Heart left ventricle (tissue), 16 donors: ENCODE measurements around the gene PRDX4. TPM values are rescaled to one million over a fixed set of nuclear protein-coding genes. Genes with fewer than 3 reads are reported as not detected.
"Not testable (repeated sequence)": the region's sequence is repeated elsewhere in the genome, so short reads cannot be mapped to it uniquely, and the experiment has no call there.

ENCODE experiments used
- ATAC-seq, 4 donors: fragments of 200-7000 bp; cut with Tn5 transposase; one replicate each; pipeline ENCODE4 v1.9.1; 2020 to 2022; ENCODE audit warnings: moderate library complexity in 4 of 4, mild to moderate bottlenecking in 3 of 4, moderate number of reproducible peaks in 1 of 4
- DNase-seq, 5 donors: peaks; one replicate each; pipeline ENCODE4 v3.0.0-alpha.2; 2020
- H3K27ac ChIP-seq, 12 donors: fragments of 200-600 bp; sonication (generic) in 4 of 12; one replicate each; pipeline versions ENCODE4 v1.5.0 to v1.8.0; 2016 to 2022; ENCODE audit warnings: mild to moderate bottlenecking in 2 of 12
- H3K27me3 ChIP-seq, 9 donors: fragments of 200-600 bp; sonication (generic) in 2 of 9; one replicate each; pipeline versions ENCODE4 v1.5.1 to v1.8.0; 2016 to 2022; ENCODE audit warnings: mild to moderate bottlenecking in 3 of 9
- H3K36me3 ChIP-seq, 9 donors: fragments of 200-600 bp; sonication (generic) in 2 of 9; one replicate each; pipeline versions ENCODE4 v1.5.0 to v1.8.0; 2018 to 2022; ENCODE audit warnings: mild to moderate bottlenecking in 2 of 9
- H3K4me1 ChIP-seq, 12 donors: fragments of 200-600 bp; sonication (generic) in 4 of 12; one replicate each; pipeline versions ENCODE4 v1.5.0 to v1.8.0; 2016 to 2022; ENCODE audit warnings: mild to moderate bottlenecking in 3 of 12
- H3K4me3 ChIP-seq, 12 donors: fragments of 200-600 bp; sonication (generic) in 4 of 12; one replicate each; pipeline versions ENCODE4 v1.5.0 to v1.8.0; 2017 to 2022; ENCODE audit warnings: mild to moderate bottlenecking in 9 of 12, moderate library complexity in 4 of 12
- H3K9me3 ChIP-seq, 12 donors: fragments of 200-600 bp; sonication (generic) in 4 of 12; one replicate each; pipeline versions ENCODE4 v1.5.0 to v1.8.0; 2016 to 2022; ENCODE audit warnings: mild to moderate bottlenecking in 1 of 12
- POLR2A ChIP-seq, 2 donors: fragments of 450-650 bp; IDR thresholded peaks; one replicate each; pipeline ENCODE4 v1.6.1; 2017; ENCODE audit warnings: antibody characterized with exemption in 2 of 2, mild to moderate bottlenecking in 2 of 2, moderate library complexity in 2 of 2
- WGBS, 4 donors: extraction: QIAGEN DNeasy Blood & Tissue Kit in 2 of 4; methylation state at CpG; one replicate each; pipeline versions ENCODE4 v1.1.5 to v1.1.7; 2013 to 2018; 5-methylcytosine and 5-hydroxymethylcytosine counted together
- intact Hi-C, 10 donors: fragments of 100-400 bp; cut with DNase I; formaldehyde crosslinking; loops; one replicate each; pipeline versions ENCODE4 v1.11.1 to v1.14.2; 2022
- polyA plus RNA-seq, 2 donors: library from polyadenylated mRNA; stranded (reverse); fragments of 200-250 nt; gene quantifications; one replicate each; pipeline ENCODE4 v1.2.3, GENCODE V29; 2013
- total RNA-seq, 9 donors: library from RNA; depleted of rRNA in 2 of 9; stranded (reverse); fragments of >200 nt in 2 of 9; fragmentation: NEBNext Ultra II Directional in 3 of 9; extraction: Animal tissue kit (Norgen Biotek cat#: 25700) in 3 of 9; gene quantifications; one replicate each; pipeline versions ENCODE4 v1.1.0 to v1.2.4, GENCODE V29; 2016 to 2023
- TF ChIP-seq, protein P1 (sequence below), 12 donors: fragments of 200-600 bp; sonication (generic) in 4 of 12; IDR thresholded peaks; one replicate each; pipeline versions ENCODE4 v1.5.0 to v1.8.0; 2018 to 2022; ENCODE audit warnings: antibody characterized with exemption in 12 of 12, mild to moderate bottlenecking in 5 of 12
- donor health status: ischemic (EF 13 %, LVEDD 7.1; RV severe dilation, severe dysfunction).
- donor health status: healthy with polysubstance abuse.
- donor health status: DM: no; HTN: yes; CAD: no.
- donor health status: DM: no; HTN: no; CAD: no.
- donor health status: ischemic (EF 25% LVEDD 6.9; RV normal size, moderate dysfunction).
- donor health status: ischemic (EF 25% LVEDD 5.7; RV mildly dilated, moderate dysfunction).
- donor health status: healthy.
- donor health status: DM: yes; HTN: yes; CAD: no.
- donor health status: ischemic (EF 35%, LVEDD 5.7; RV mildly dilated, moderate dysfunction).
- donor health status: nonischemic (EF 11% LVEDD 7.7; RV severe dilation, severe dysfunction).
- donor health status: DM: yes; HTN: yes; CAD: no.
- donor health status: PGD.
- donor health status: ischemic (EF 29% LVEDD 5.4; RV normal size, mild dysfunction).
- donor health status: nonischemic (EF 23%, LVEDD 6.1; RV moderate dilation, normal function).

The PRDX4 gene
- total and polyA plus RNA-seq, 11 donors: 18.7 to 130 (median 37.5) TPM

- Histone ChIP-seq H3K4me1 (no peaks in the 10 kb centered on the region), H3K9me3 (no peaks in the 10 kb centered on the region), H3K27me3 (peaks cover 0 to 11% (median 0%) of the 10 kb centered on the region in 9 donors), H3K4me3 (no peak overlapping the region), H3K27ac (no peak overlapping the region), H3K36me3 (no peaks in the 10 kb centered on the region)
- 65 to 90% (median 77%) methylated on average over 3 of the region's 3 CpGs for WGBS, 4 donors
- DNase-seq: no peak
- intact Hi-C loops: no loop called here
- TF ChIP-seq, protein P1, sequence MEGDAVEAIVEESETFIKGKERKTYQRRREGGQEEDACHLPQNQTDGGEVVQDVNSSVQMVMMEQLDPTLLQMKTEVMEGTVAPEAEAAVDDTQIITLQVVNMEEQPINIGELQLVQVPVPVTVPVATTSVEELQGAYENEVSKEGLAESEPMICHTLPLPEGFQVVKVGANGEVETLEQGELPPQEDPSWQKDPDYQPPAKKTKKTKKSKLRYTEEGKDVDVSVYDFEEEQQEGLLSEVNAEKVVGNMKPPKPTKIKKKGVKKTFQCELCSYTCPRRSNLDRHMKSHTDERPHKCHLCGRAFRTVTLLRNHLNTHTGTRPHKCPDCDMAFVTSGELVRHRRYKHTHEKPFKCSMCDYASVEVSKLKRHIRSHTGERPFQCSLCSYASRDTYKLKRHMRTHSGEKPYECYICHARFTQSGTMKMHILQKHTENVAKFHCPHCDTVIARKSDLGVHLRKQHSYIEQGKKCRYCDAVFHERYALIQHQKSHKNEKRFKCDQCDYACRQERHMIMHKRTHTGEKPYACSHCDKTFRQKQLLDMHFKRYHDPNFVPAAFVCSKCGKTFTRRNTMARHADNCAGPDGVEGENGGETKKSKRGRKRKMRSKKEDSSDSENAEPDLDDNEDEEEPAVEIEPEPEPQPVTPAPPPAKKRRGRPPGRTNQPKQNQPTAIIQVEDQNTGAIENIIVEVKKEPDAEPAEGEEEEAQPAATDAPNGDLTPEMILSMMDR (IDR thresholded peaks at IDR 0.05): no peak
- no peak for TF ChIP-seq POLR2A (IDR thresholded peaks at IDR 0.05)
- ATAC-seq: no peak
Measured at GRCh38 chrX:23656684-23657083, 10.6 kb upstream of the PRDX4 start.

- Histone ChIP-seq H3K4me3 (no peak overlapping the region), H3K27me3 (no peaks in the 10 kb centered on the region), H3K36me3 (no peaks in the 10 kb centered on the region), H3K4me1 (peaks cover 0 to 6% (median 0%) of the 10 kb centered on the region in 12 donors), H3K27ac (no peak overlapping the region), H3K9me3 (no peaks in the 10 kb centered on the region)
- DNase-seq (no peak), ATAC-seq (no peak)
- 77 to 92% (median 84%) methylated on average over 4 of the region's 4 CpGs for WGBS, 4 donors
- no peak for TF ChIP-seq POLR2A (IDR thresholded peaks at IDR 0.05)
- TF ChIP-seq, protein P1 (IDR thresholded peaks at IDR 0.05): no peak
- intact Hi-C loops: no loop called here
Measured at GRCh38 chrX:23659339-23659738, 8.0 kb upstream of the PRDX4 start.

- H3K27ac ChIP-seq, H3K4me1 ChIP-seq, H3K4me3 ChIP-seq, ATAC-seq, DNase-seq, H3K27me3 ChIP-seq, H3K9me3 ChIP-seq, intact Hi-C loops, H3K36me3 ChIP-seq: not testable (repeated sequence)
- 65 to 72% (median 69%) methylated on average over 8 of the region's 8 CpGs for WGBS, 4 donors
Measured at GRCh38 chrX:23660083-23660765, 7.1 kb upstream of the PRDX4 start.

- 91 to 99% (median 95%) methylated on average over 2 of the region's 2 CpGs for WGBS, 4 donors
- DNase-seq (no peak), ATAC-seq (no peak)
- H3K27me3 ChIP-seq: no peaks in the 10 kb centered on the region
- TF ChIP-seq, protein P1 (IDR thresholded peaks at IDR 0.05): no peak
- no peak for TF ChIP-seq POLR2A (IDR thresholded peaks at IDR 0.05)
- no peak overlapping the region for H3K27ac ChIP-seq
- H3K9me3 ChIP-seq: no peaks in the 10 kb centered on the region
- no peak overlapping the region for H3K4me3 ChIP-seq
- intact Hi-C loops: no loop called here
- no peaks in the 10 kb centered on the region for H3K36me3 ChIP-seq
- H3K4me1 ChIP-seq: peaks cover 0 to 6% (median 0%) of the 10 kb centered on the region in 12 donors
Measured at GRCh38 chrX:23660766-23661132, 6.5 kb upstream of the PRDX4 start.

DNA sequence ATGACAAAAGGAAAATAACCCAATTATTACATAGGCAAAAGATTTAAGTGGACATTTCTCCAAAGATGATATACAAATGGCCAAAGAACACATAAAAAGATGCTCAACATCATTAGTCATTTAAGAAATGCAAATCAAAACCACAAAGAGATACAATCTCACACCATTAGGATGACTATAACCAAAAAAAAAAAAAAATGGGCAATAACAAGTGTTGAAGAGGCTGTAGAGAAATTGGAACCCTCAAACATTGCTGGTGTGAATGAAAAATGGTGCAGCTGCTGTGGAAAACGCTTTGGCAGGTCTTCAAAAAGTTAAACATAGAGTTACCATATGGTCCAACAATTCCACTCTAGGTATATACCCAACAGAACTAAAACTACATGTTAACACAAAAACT is 5.6 kb upstream of the PRDX4 start:
- DNase-seq (no peak), ATAC-seq (no peak)
- H3K36me3 ChIP-seq: no peaks in the 10 kb centered on the region
- intact Hi-C loops: no loop called here
- H3K4me1 ChIP-seq: peaks cover 0 to 9% (median 0%) of the 10 kb centered on the region in 12 donors
- no peaks in the 10 kb centered on the region for H3K9me3 ChIP-seq
- no peak overlapping the region for H3K4me3 ChIP-seq
- no peaks in the 10 kb centered on the region for H3K27me3 ChIP-seq
- WGBS, 4 donors: 48 to 92% (median 62%) methylated on average over 1 of the region's 1 CpG
- no peak overlapping the region for H3K27ac ChIP-seq
- no peak for TF ChIP-seq POLR2A (IDR thresholded peaks at IDR 0.05)
- TF ChIP-seq, protein P1 (IDR thresholded peaks at IDR 0.05): no peak
